ENCODE results near the gene FBXW10.
"Not testable (repeated sequence)": the region's sequence is repeated elsewhere in the genome, so short reads cannot be mapped to it uniquely, and the experiment has no call there.

- not testable (repeated sequence) for TF ChIP-seq CTCF (IDR thresholded peaks at IDR 0.05); POLR2AphosphoS5 (IDR thresholded peaks at IDR 0.05; ENCODE audit: low read depth, low read length); SIN3A (IDR thresholded peaks at IDR 0.05; ENCODE audit: borderline replicate concordance, insufficient read depth, low read depth, low read length); REST (IDR thresholded peaks at IDR 0.05; ENCODE audit: insufficient read depth in 1 of 2, low read depth in 2 of 2, low read length in 1 of 2); TCF7L2 (IDR thresholded peaks at IDR 0.05; ENCODE audit: low read depth, low read length)
Measured at GRCh38 chr17:18733350-18733749, 10.5 kb upstream of the FBXW10 start.

Measured in Panc1 (cell line).